Measurements from ENCODE around the gene PEX16.

The PEX16 gene

GRCh38 chr11:45872651-45873356, 44.9 kb downstream of the PEX16 start:
- peak; percentile 87 for DNase-seq

- DNase-seq: no peak
These were observed 46.0 kb downstream of the PEX16 start for GRCh38 chr11:45871638-45872037.

GRCh38 chr11:45870706-45871105, 47.0 kb downstream of the PEX16 start:
- DNase-seq: no peak

DNA sequence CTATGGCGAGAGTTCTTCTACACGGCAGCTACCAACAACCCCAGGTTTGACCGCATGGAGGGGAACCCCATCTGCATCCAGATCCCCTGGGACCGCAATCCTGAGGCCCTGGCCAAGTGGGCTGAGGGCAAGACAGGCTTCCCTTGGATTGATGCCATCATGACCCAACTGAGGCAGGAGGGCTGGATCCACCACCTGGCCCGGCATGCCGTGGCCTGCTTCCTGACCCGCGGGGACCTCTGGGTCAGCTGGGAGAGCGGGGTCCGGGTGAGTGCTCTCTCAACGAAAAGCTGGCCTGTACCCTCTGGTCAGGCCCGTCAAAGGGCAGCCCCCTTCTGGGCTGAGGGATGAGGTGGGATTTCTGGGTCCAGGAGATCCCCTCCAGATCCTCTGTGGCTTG, 48.1 kb downstream of the PEX16 start:
- DNase-seq: no peak

- DNase-seq: no peak
These were observed 53.6 kb downstream of the PEX16 start for GRCh38 chr11:45864041-45864440.

GRCh38 chr11:45860764-45861510, 56.7 kb downstream of the PEX16 start:
- DNase-seq: no peak

DNA sequence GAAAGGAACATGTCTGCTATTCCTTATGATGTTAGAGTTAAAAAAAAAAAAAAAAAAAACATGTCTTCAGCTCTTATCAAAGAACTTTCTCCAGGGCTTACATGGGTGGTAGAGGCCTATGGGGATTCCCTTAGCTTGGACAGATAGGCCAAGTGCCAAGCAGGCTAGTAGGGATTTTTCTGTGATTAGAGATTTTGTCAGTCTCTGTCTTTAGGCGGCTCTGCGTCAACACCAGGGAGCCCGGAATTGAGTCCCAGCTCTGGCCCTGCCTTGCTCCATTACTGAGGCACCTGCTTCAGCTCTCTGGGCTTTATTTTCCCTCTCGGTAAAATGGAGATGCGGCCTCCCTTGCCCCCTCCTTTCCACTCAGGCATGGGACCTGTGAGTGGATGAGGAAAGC, 57.3 kb downstream of the PEX16 start:
- no peak for DNase-seq
